Activated naive CD8-positive, alpha-beta T cell treated with anti-CD3 and anti-CD28 coated beads for 36 hours (primary cell): ENCODE results near the gene GATA6. TPM values are rescaled to one million over a fixed set of nuclear protein-coding genes. Genes with fewer than 3 reads are reported as not detected.
"Not testable (repeated sequence)": the region's sequence is repeated elsewhere in the genome, so short reads cannot be mapped to it uniquely, and the experiment has no call there.

Experiments used
- DNase-seq: peaks from one replicate; pipeline ENCODE4 v3.0.0; 2021
- H3K27ac Mint-ChIP-seq: one replicate; pipeline ENCODE4 v1.8.0; 2022; ENCODE audit warnings: mild to moderate bottlenecking, moderate library complexity, mixed read lengths
- H3K27me3 Mint-ChIP-seq: one replicate; pipeline ENCODE4 v1.8.0; 2022; ENCODE audit warnings: mild to moderate bottlenecking, mixed read lengths
- H3K36me3 Mint-ChIP-seq: one replicate; pipeline ENCODE4 v1.8.0; 2021; ENCODE audit warnings: mild to moderate bottlenecking, mixed read lengths
- H3K4me1 Mint-ChIP-seq: one replicate; pipeline ENCODE4 v1.8.0; 2021; ENCODE audit warnings: mixed read lengths
- H3K4me3 Mint-ChIP-seq: one replicate; pipeline ENCODE4 v1.8.0; 2022; ENCODE audit warnings: mild to moderate bottlenecking, moderate library complexity, mixed read lengths
- H3K9me3 Mint-ChIP-seq: one replicate; pipeline ENCODE4 v1.8.0; 2022; ENCODE audit warnings: mixed read lengths
- total RNA-seq, 2 experiments: library from RNA; stranded (reverse); gene quantifications; one replicate each; pipeline ENCODE4 v1.2.3, GENCODE V29; 2021

The GATA6 gene
- total RNA-seq, 2 experiments from 2014 or later = not detected

DNA sequence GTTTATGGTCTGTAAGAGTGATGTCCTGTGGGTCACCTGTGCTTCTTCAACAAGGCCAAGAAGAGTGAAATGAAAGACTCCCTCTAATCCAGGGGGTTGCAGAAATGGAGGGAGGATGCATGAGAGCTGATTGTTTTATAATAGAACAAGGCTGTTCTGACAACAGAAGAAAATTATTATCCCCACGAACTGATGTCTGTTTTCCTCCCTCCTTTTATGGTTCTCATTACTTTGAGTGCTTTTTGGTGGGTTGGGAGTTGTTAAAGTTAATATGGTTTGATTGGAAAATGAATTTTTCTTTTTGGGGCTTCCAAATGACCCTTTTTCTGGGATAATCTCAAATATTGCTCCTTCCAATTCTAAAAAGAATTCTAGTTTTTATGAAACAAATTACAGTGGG lies 33.6 kb downstream of the GATA6 start:
- no peaks in the 10 kb centered on the region for H3K36me3 Mint-ChIP-seq
- no peaks in the 10 kb centered on the region for H3K9me3 Mint-ChIP-seq
- H3K27me3 Mint-ChIP-seq = peaks cover 14% of the 10 kb centered on the region
- no peak overlapping the region for H3K4me3 Mint-ChIP-seq
- H3K27ac Mint-ChIP-seq = no peak overlapping the region
- no peaks in the 10 kb centered on the region for H3K4me1 Mint-ChIP-seq
- no peak for DNase-seq

DNA sequence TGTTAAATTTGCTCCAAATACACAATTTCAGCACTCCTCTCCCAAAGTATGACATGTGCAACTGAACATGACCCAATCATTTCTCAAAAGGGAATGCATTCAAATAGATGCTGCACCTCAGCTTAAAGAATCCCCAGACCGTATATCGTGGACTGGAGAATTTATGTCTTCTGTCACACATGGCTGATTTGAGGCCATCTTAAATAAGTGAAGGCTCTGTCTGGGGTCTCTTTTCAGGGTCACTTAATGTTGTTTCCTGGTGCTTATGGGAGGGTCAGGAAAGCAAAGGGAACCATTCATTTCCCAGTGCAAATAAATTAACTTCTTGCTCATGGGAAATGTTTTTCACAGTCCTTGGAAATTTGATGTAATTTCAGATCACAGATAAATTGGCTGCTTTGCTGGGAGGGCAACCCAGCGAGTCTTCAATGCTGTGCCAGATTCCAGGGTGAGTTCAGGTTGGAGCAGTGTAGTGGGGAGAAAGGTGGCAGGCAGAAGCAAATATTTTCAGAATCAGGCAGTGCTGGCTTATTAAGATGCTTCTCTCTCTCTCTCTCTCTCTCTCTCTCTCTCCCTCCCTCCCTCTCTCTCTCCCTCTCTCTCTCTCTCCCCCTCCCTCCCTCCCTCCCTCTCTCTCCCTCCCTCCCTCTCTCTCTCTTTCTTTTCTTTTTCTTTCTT lies 34.3 kb downstream of the GATA6 start:
- Mint-ChIP-seq H3K9me3 (no peaks in the 10 kb centered on the region), H3K27ac (no peak overlapping the region), H3K4me1 (no peaks in the 10 kb centered on the region), H3K27me3 (peaks cover 9% of the 10 kb centered on the region), H3K4me3 (no peak overlapping the region), H3K36me3 (no peaks in the 10 kb centered on the region)
- no peak for DNase-seq

GRCh38 chr18:22204214-22204536 lies 34.8 kb downstream of the GATA6 start:
- no peak for DNase-seq
- H3K4me1 Mint-ChIP-seq = no peaks in the 10 kb centered on the region
- H3K27ac Mint-ChIP-seq = no peak overlapping the region
- H3K36me3 Mint-ChIP-seq = no peaks in the 10 kb centered on the region
- no peaks in the 10 kb centered on the region for H3K9me3 Mint-ChIP-seq
- H3K27me3 Mint-ChIP-seq = peaks cover 4% of the 10 kb centered on the region
- H3K4me3 Mint-ChIP-seq = no peak overlapping the region

DNA sequence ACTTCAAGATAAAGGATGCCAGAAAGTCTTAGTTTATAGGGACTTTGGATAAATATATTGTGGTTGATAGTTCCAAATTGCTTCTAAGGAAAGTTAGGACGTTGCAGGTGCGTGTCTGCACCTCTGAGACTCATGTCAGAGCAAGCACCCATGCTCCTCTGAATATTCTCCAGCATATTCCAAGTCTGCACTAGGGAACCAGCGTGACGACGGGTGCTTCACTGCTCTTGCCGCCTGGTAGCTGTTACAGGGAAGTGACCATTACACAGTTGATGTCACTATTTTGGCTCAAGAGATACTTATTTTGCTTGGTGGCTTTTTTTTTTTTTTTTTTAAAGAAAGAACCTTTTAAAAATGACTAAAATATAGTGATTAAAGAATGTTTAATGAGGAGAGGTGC lies 35.6 kb downstream of the GATA6 start:
- Mint-ChIP-seq H3K9me3 (no peaks in the 10 kb centered on the region), H3K36me3 (no peaks in the 10 kb centered on the region), H3K4me3 (no peak overlapping the region), H3K27me3 (no peaks in the 10 kb centered on the region), H3K27ac (no peak overlapping the region), H3K4me1 (no peaks in the 10 kb centered on the region)
- DNase-seq = no peak

DNA sequence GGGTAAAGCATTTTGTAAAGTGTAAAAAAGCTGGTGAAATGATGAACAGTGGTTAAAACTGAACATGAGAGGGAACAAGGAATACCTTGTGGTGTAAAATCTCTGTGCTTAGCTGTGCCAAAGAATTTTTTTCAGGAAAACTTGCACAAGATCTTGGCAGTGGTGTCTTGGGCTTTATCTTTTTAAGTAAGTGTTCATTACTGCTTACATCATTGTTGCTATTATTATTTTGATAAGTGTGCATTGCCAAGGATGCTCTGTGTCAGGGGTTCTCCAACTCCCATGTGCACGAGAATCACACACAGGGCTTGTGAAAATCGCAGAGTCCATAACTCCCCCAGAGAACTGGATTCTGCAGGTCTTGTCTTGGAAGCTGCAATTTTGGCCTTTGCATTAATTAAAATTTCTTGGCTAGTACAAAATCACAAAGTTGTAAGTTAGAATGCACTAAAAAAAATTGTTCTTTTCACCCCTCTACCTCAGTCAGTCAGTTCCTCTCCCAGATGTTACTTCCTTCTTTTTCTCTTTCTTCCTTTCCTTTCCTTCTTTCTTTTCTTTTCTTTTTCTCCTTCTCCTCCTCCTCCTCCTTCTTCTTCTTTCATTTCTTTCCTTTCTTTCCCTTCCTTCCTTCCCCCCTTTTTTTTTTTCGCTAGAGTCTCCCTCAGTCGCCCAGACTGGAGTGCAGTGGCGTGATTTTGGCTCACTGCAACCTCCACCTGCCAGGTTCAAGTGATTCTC lies 37.8 kb downstream of the GATA6 start:
- Mint-ChIP-seq H3K27me3 (peaks cover 5% of the 10 kb centered on the region), H3K36me3 (no peaks in the 10 kb centered on the region), H3K4me3 (no peak overlapping the region), H3K9me3 (no peaks in the 10 kb centered on the region), H3K4me1 (no peaks in the 10 kb centered on the region), H3K27ac (no peak overlapping the region)
- DNase-seq = no peak

GRCh38 chr18:22210311-22210754 lies 40.9 kb downstream of the GATA6 start:
- DNase-seq = no peak
- no peak overlapping the region for H3K4me3 Mint-ChIP-seq
- H3K9me3 Mint-ChIP-seq = no peaks in the 10 kb centered on the region
- H3K27me3 Mint-ChIP-seq = peaks cover 5% of the 10 kb centered on the region
- H3K27ac Mint-ChIP-seq = no peak overlapping the region
- no peaks in the 10 kb centered on the region for H3K36me3 Mint-ChIP-seq
- H3K4me1 Mint-ChIP-seq = no peaks in the 10 kb centered on the region

DNA sequence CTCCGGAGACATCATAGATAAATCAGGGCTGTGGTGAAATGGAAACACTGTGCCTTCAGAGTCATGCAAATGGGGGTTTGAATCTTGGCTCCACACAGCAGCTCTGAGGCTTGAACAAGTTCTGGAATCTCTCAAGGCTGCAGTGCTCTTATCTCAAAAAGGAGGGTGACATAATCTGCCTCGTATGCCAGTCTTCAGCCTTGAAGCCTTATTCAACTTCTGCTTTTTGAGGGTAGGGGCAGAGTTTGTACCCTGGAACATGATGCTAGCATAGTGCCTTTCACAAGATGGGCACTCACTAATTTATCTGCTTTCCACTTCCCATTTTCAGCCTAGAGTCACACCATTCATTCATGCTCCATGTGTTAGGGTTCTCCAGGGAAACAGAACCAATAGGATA lies 42.3 kb downstream of the GATA6 start:
- Mint-ChIP-seq H3K4me1 (no peaks in the 10 kb centered on the region), H3K4me3 (no peak overlapping the region), H3K27me3 (peaks cover 5% of the 10 kb centered on the region), H3K27ac (no peak overlapping the region), H3K9me3 (no peaks in the 10 kb centered on the region), H3K36me3 (no peaks in the 10 kb centered on the region)
- DNase-seq = no peak

DNA sequence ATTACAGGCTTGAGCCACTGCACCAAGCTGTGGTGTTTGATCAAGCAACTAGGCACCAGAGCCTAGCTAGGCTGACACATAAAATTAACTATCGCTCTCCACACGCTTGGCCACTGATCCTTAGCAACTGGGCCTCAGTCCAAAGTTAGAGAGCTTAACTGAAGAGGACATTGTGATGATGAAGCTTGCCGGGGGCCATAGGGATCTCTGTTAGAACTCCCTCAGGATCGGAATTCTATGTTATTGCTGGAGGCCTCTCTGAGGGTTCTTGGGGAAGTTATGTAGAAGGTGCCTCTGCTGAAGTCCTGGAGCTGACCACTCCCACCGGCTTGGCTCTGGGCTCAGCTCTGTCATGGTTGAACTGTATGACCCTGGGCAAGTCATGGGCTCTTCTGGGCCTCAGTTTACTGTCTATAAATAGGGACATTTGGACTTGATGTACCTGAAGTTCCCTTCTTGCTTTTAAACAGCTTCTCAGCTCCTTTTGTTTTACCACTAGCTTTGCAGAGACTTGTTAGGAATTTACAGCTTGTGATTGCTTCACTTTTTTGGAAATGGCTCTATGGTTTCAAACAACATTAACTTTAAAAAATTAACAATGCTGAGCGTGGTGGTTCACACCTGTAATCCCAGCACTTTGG lies 44.1 kb downstream of the GATA6 start:
- Mint-ChIP-seq H3K36me3 (no peaks in the 10 kb centered on the region), H3K4me1 (no peaks in the 10 kb centered on the region), H3K4me3 (no peak overlapping the region), H3K9me3 (no peaks in the 10 kb centered on the region), H3K27me3 (peaks cover 5% of the 10 kb centered on the region), H3K27ac (no peak overlapping the region)
- no peak for DNase-seq

DNA sequence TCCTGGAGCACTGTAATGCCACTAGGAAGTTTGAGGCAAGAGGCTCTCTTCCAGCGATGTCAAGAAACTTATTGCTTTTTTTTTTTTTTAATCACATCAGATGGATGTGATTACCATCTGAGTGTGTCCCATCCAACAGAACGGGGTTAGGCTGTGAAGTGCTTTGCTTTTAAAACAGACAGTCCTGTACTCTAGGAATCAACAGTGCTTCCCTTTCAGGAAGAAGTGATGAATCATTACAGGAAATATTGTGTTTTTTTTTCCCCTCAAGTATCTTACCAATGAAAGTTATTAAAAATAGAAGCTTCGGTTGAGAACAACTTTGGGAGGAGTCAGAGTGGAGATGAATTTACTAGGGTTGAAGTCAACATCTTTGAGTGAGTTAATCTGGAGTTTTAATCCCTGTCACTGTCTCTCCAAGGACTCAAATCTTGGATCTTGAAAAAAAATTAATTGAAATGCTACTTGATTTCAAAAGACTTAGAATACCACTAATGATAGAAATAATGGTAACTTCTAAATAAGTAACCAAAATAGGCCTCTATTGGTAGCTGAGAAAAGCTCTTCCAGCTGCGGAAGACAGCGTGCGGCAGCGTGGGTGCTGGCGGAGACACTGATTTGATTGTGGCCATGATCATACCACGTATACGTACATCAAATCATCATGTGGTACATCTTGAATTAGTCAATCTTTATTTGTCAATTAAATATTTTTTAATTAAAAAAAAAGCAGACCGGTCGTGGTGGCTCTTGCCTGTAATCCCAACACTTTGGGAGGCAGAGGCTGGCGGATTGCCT lies 45.5 kb downstream of the GATA6 start:
- Mint-ChIP-seq H3K27ac (no peak overlapping the region), H3K36me3 (no peaks in the 10 kb centered on the region), H3K4me3 (no peak overlapping the region), H3K27me3 (peaks cover 5% of the 10 kb centered on the region), H3K9me3 (no peaks in the 10 kb centered on the region), H3K4me1 (no peaks in the 10 kb centered on the region)
- DNase-seq = no peak

- no peak for DNase-seq
Measured at GRCh38 chr18:22218835-22219234, 49.4 kb downstream of the GATA6 start.

GRCh38 chr18:22219568-22220355 lies 50.4 kb downstream of the GATA6 start:
- Mint-ChIP-seq H3K4me1 (peaks cover 8% of the 10 kb centered on the region), H3K27ac (no peak overlapping the region), H3K9me3 (no peaks in the 10 kb centered on the region)

More at GRCh38 chr18:22218835-22219234, 49.4 kb downstream of the GATA6 start:
- peaks cover 8% of the 10 kb centered on the region for H3K4me1 Mint-ChIP-seq
- H3K27ac Mint-ChIP-seq = no peak overlapping the region
- no peak overlapping the region for H3K4me3 Mint-ChIP-seq
- H3K27me3 Mint-ChIP-seq = no peaks in the 10 kb centered on the region
- no peaks in the 10 kb centered on the region for H3K36me3 Mint-ChIP-seq
- no peaks in the 10 kb centered on the region for H3K9me3 Mint-ChIP-seq

GRCh38 chr18:22220585-22220984 lies 51.2 kb downstream of the GATA6 start:
- not testable (repeated sequence) for H3K36me3 Mint-ChIP-seq, H3K4me3 Mint-ChIP-seq, H3K27ac Mint-ChIP-seq, DNase-seq, H3K4me1 Mint-ChIP-seq, H3K9me3 Mint-ChIP-seq, H3K27me3 Mint-ChIP-seq

More at GRCh38 chr18:22219568-22220355, 50.4 kb downstream of the GATA6 start:
- Mint-ChIP-seq H3K27me3 (no peaks in the 10 kb centered on the region), H3K4me3 (no peak overlapping the region), H3K36me3 (no peaks in the 10 kb centered on the region)
- DNase-seq = no peak

DNA sequence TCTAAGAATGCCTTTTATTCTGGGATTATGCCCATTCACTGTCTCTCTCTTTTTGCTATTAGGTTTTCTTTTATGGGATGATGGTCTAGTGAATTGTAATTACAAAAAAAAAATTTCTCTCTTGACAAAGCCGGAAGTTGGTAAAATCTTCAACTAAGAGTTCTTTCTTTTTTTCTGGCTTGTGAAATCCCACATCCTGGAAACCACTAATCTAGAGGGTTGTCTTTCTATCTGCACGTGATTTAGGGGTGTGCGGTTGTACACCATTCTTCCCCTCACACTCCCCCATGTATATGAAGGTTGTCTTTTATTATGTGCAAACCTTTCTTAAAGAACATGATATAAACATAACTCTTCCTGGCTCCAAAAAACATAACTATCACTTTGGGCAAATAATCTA lies 52.0 kb downstream of the GATA6 start:
- no peak overlapping the region for H3K4me3 Mint-ChIP-seq
- H3K9me3 Mint-ChIP-seq = no peaks in the 10 kb centered on the region
- DNase-seq = no peak
- no peaks in the 10 kb centered on the region for H3K27me3 Mint-ChIP-seq
- H3K27ac Mint-ChIP-seq = no peak overlapping the region
- H3K4me1 Mint-ChIP-seq = peaks cover 8% of the 10 kb centered on the region
- no peaks in the 10 kb centered on the region for H3K36me3 Mint-ChIP-seq

DNA sequence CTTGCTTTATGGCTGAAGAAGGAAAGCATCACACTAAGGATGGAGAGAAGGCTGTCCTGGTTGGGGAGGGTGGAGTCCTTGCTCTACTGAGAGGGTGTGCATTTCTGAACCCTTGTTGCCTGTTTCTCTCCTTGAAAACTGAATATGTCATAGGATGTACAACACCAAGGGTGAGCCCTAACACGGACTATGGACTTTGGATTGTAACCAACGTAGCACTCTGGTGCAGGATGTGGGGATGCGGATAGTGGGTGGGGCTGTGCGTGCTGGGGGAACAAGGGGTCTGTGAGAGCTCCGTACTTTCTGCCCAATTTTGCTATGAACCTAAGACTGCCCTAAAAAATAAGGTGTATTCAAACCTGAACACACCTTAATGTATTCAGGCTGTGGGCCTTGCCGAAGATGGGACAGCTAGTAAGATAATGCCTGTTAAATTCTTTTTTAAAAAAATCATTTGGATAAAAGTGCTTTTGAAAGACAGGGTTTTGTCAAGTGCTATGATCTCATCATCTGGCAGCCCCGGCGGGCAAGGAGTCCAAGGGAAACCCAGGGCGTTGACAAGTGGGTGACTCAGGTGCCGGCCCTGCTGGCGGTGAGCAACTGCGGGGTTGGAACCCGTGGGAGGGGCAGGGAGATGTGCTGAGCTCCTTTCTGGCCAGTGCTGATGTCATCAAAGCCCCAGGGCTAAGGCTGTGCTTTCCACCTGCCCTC lies 54.0 kb downstream of the GATA6 start:
- no peak overlapping the region for H3K27ac Mint-ChIP-seq
- DNase-seq = peak; percentile 14
- H3K36me3 Mint-ChIP-seq = no peaks in the 10 kb centered on the region

More for the DNA sequence above, 54.0 kb downstream of the GATA6 start:
- H3K9me3 Mint-ChIP-seq = no peaks in the 10 kb centered on the region
- no peaks in the 10 kb centered on the region for H3K27me3 Mint-ChIP-seq
- H3K4me3 Mint-ChIP-seq = no peak overlapping the region
- peaks cover 8% of the 10 kb centered on the region for H3K4me1 Mint-ChIP-seq
